ENCODE measurements around the gene CAPN2.
A peak's percentile ranks its signal among the peaks of the same experiment; 100 is the strongest.

The CAPN2 gene

GRCh38 chr1:223712194-223712849 is at the start of gene CAPN2:
CAPN2 (plus strand) TSS chr1:223712539; CDS start chr1:223712641, 102 bp downstream.
- DNase-seq: peak in 51 of 58 donors; percentile 16 to 80 (median 63)

DNA sequence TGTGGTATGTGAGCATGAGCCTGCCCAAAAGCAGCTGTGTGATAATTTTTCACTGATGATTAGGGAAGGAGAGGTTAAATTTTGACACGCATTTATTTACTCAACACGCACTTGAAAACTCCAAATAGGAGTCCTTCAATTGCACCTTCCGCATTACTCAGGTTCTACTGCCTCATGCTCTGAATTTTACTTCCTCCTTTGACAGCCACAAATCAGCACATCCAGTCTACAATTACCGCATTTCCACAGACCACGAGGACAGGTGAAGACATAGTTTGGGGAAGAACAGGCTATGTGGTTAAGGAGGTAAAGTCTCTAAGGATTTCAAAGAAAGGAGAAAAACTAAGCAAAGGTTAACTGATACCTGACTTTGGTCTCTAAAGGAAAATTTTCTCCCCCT is 49.4 kb upstream of the CAPN2 start:
- no peak for DNase-seq

DNA sequence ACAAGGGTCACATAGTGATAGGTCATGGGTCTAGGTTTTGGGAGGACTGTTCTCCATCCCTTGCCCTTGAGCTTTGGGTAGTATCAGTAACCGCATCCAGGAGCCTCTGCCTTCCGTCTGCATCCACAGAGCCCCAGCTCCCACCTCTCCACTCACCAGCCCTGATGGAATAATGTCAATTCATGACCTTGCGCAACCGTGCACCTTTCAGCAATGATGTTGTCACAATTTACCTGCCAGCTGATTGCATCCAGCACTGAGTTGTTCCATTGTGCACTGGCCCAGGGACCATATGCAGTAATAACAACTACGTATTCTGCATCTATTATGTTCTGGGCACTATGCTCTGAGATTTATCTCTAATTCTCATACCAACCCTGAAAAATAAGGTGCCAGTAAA is 48.2 kb upstream of the CAPN2 start:
- no peak for DNase-seq

DNA sequence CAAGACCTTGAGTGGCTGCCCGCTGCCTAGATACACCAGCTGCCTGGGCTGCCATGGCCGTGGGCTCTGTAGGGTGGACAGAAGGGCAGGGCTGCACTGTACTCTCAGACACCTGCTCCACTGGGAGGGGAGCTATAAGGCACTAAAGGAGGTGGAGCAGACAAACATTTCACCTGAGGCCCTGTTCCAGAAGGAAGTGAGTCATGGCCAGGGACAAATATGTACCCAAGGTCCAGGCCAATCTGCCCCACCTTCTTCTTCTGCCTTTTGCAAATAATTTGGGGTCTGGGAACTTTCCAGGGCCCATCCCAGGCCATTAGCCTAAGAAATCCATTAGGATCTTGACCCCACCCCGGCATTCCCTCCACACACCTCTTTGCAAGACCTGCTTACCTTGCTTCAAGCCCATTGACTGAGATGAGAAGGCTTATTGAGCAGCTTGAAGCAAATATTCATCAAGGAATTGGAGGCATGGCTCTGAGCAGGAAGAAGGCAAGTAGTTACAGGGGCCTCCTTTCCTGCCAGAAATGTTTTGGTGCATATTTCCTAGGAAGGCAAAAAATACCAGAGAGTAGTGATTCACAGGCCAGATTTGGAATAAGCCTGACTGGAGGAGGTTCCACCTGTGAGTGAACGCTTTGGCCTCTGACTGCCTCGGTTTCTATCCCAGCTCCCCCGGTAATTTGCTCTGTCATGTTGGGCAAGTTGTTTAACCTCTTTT is 46.6 kb upstream of the CAPN2 start, which contains the start of gene CAPN8:
CAPN8 (minus strand) TSS at position 110 of the 721 bp plus-strand sequence; CDS start at position 55, 55 bp downstream.
- no peak for DNase-seq

DNA sequence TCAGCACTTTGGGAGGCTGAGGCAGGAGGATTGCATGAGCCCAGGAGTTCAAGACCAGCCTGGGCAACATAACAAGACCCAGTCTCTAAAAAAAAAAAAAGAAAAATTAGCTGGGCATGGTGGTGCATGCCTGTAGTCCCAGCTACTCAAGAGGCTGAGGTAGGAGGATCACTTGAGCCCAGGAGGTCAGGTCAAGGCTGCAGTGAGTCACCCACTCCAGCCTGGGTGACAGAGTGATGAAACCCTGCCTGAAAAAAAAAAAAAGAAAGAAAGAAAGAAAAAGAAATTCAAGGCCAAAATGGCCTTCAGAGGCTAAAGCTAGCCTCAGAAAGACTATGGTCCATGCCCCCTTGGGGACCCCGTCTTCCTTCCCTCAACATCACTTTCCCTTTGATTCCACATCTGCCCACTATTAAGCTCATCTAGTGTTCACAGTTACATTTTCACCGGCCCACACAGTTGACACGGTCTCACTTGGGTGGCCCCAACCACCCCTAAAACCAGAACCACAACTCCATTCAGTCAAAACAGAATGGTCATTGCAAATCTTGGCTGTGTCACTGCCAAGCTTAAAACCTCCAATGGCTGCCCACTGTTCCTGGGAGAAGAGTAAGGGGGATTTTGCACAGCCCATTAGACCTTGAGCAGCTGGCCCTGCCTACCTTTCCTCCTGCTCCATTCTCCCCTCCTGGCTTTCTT is 44.7 kb upstream of the CAPN2 start:
- DNase-seq: no peak

GRCh38 chr1:223669003-223669795 is 43.1 kb upstream of the CAPN2 start:
- DNase-seq: peak in 1 of 58 donors; percentile 5

- DNase-seq: peak in 7 of 58 donors; percentile 2 to 33 (median 6)
Observed at GRCh38 chr1:223670458-223671159, 41.7 kb upstream of the CAPN2 start.

DNA sequence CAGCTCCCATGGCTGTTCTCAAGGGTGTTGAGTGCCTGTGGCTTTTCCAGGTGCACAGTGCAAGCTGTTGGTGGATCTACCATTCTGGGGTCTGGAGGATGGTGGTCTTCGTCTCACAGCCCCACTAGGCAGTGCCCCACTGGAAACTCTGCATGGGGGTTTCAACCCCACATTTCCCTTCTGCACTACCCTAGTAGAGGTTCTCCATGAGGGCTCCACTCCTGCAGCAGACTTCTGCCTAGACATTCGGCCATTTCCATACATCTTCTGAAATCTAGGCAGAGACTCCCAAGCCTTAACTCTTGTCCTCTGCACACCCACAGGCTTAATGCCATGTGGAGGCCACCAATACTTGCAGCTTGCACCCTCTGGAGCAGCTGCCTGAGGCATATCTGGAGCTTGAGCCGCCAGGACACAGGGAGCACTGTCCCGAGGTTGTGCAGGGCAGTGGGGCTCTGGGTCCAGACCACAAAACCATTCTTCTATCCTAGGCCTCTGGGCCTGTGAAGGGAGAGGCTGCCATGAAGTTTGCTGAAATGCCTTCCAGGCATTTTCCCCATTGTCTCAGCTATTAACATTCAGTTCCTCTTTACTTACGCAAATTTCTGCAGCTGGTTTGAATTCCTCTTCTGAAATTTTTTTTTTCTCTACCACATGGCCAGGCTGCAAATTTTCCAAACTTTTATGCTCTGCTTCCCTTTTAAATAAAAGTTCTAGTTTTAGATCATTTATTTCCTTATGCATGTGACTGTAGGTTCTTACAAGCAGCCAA is 38.0 kb upstream of the CAPN2 start:
- no peak for DNase-seq

GRCh38 chr1:223678841-223679240 is 33.5 kb upstream of the CAPN2 start:
- DNase-seq: no peak

- no peak for DNase-seq
Observed at GRCh38 chr1:223680188-223680587, 32.2 kb upstream of the CAPN2 start.

GRCh38 chr1:223682502-223682901 is 29.8 kb upstream of the CAPN2 start:
- DNase-seq: no peak

GRCh38 chr1:223683586-223684487 is 28.5 kb upstream of the CAPN2 start:
- peak in 32 of 58 donors; percentile 3 to 65 (median 24) for DNase-seq

DNA sequence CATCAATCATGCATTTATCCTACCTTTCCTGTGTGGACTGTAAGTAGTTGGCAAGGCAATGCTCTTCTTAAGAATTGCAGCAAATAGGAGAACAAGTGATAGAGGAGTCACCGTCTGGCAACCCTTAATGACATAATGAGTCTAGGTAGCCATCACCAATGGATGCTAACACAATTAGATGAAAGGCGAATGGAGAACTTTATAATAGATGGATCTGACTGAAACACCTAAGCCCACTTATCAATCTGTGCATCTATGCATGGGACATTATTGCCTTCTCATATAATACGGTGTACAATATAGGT is 27.9 kb upstream of the CAPN2 start:
- DNase-seq: no peak

- DNase-seq: no peak
Observed at GRCh38 chr1:223691121-223691520, 21.2 kb upstream of the CAPN2 start.

DNA sequence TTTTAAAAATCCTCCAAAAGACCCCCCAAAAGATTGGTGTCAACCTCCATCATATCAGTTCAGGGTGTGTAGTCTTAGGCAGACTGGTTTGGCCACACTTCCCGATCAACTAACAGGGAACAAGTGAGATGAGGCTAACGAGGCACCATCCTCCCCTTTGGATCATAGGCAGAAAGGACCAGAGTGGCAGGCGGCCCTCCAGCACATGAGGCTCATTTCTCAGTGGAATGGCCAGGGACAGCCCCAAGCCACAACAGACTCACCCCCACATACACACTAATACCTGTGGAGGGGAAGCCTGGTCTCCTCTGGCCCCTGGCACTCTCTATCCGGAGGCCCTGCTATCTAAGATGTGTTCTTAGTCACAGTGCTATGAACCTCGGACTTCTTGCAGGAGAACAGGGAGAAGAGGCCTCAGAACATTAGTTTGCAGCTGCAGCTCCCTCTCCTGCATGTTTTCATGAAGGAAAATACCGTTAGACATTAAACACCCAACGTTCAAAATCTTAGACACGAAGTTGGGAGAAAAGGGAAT is 17.3 kb upstream of the CAPN2 start:
- DNase-seq: no peak

DNA sequence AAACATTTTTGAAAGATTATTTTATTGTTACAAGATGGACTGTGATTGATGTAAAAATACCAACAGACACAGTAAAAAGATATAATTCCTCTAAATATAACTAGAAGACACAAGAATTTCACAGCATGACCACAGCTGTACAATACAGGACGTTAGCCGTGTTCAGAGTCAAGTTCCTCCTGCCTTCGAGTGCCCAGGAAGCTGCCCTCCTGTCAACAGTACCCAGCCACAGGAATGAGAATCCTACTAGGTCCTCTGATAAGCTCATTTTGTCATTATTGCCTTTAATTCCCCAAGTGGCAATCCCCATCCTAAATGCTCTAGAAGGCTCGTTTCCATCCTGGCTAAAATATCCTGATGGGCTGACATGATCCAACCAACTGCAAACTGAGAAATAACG is 16.4 kb upstream of the CAPN2 start:
- DNase-seq: no peak

DNA sequence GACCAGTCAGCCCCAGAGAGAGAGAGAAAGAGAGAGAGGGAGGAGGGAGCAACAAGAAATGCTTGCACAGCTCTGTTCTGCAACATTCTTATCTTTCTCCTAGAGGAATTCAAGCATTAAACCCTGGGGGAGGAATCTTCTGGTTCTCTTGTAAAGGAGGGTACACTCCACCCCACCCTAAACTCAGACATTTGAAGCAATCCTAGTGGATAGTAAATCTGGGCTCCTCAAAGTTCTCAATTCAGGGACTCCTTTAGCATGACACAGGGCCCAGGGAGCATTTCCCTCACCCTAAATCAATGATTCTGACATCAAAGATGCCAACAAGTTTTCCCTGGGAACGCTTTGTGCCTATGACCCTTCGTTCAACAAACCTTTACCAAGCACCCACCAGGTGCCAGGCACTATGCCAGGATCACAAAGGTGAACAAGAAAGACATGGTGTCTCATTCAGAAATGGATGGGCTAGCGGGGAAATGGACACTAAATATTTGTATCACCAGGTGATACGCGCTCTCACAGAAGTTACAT is 11.9 kb upstream of the CAPN2 start:
- DNase-seq: no peak

DNA sequence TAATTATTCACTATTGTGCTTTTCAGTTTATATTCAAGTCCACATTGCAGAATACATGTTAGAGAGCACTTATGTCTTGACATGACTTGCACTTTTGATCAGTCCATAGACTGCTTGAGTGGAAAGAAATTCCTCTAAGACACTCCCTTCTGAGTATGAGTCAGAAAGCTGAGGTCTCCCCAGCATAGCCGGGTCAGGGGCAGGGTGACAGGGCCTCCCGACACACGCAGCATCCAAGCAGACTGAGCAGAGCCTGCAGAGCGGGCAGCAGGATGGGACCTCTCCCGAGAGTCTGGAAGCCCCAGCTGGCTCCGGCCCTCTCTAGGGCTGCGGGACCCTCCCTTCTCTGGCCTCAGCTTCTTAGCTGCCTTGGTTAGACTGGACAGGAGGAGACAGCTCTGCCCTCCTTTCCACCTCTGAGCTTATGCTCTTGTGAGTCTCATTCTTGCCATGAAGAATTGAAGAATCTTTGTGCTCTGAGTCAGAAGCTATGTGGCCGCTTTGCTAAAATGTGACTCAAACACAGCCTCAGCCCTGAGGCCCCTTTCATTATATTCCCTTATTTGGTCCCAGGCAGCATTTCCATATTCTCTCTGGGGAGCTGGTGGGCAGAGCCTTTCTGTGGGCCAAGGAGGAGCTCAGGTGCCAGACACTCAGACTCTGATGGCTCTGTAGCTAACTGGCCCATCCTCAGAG is 11.2 kb upstream of the CAPN2 start:
- no peak for DNase-seq

Data from anterior cingulate cortex (tissue), 58 donors.